B cell (primary cell): ENCODE measurements around the gene FAM24B. TPM values are rescaled to one million over a fixed set of nuclear protein-coding genes. Genes with fewer than 3 reads are reported as not detected.

Source experiments
- ATAC-seq: fragments of 200-7000 bp; cut with Tn5 transposase; one replicate; pipeline ENCODE4 v1.10.0; 2021; ENCODE audit warnings: low read depth, mild to moderate bottlenecking, moderate number of reproducible peaks, moderate library complexity
- CTCF ChIA-PET: fragments of 350-600 bp; sonication (Branson Sonifier 250); formaldehyde crosslinking; loops from one replicate; lab custom pipeline; 2021; ENCODE audit warnings: antibody characterized with exemption, inconsistent platforms; lab: Charles Lee
- POLR2A ChIA-PET: fragments of 350-600 bp; sonication (Branson Sonifier 250); formaldehyde crosslinking; loops from one replicate; lab custom pipeline; 2021; ENCODE audit warnings: antibody characterized with exemption; lab: Charles Lee
- DNase-seq: peaks from one replicate; pipeline ENCODE4 v3.0.0; 2013
- H2AFZ ChIP-seq: 2 replicates; pipeline ENCODE4 v1.6.1; 2012; ENCODE audit warnings: mild to moderate bottlenecking, low read depth, low read length; ENCODE audit not compliant: insufficient read depth, poor library complexity, severe bottlenecking
- H3K27ac ChIP-seq, 2 donors: 1 replicate in 1 of 2; 2 replicates in 1 of 2; pipeline ENCODE4 v1.5.1; 2012 to 2013; ENCODE audit warnings: low read length in 2 of 2, mild to moderate bottlenecking in 2 of 2, moderate library complexity in 1 of 2
- H3K27me3 ChIP-seq, 4 experiments: fragments of 200-600 bp in 1 of 4; sonication (generic) in 1 of 4; replicated peaks in 1 of 4; 1 replicate in 2 of 4; 2 replicates in 2 of 4; pipeline versions ENCODE4 v1.6.1 to v1.7.0; 2013 to 2016; ENCODE audit warnings: low read length in 3 of 4, mild to moderate bottlenecking in 2 of 4, mixed read lengths in 1 of 4, moderate library complexity in 1 of 4; ENCODE audit not compliant: insufficient read depth in 4 of 4, control insufficient read depth in 3 of 4; ENCODE audit errors: control extremely low read depth in 1 of 4
- H3K36me3 ChIP-seq, 2 experiments: replicated peaks in 1 of 2; 1 replicate in 1 of 2; 2 replicates in 1 of 2; pipeline versions ENCODE4 v1.6.1 to v1.7.1; 2013; ENCODE audit warnings: low read length in 1 of 2; ENCODE audit not compliant: insufficient read depth in 2 of 2, control insufficient read depth in 1 of 2; ENCODE audit errors: control extremely low read depth in 1 of 2, extremely low read depth in 1 of 2
- H3K4me1 ChIP-seq, 2 donors: fragments of 200-600 bp in 1 of 2; sonication (generic) in 1 of 2; 1 replicate in 1 of 2; 2 replicates in 1 of 2; pipeline versions ENCODE4 v1.5.1 to v1.6.1; 2013 to 2017; ENCODE audit warnings: low read length in 2 of 2; ENCODE audit not compliant: control insufficient read depth in 2 of 2, insufficient read depth in 2 of 2
- H3K4me2 ChIP-seq: replicated peaks from 2 replicates; pipeline ENCODE3; 2012; ENCODE audit warnings: mild to moderate bottlenecking, low read depth, low read length; ENCODE audit not compliant: poor library complexity, severe bottlenecking
- H3K4me3 ChIP-seq, 5 experiments: fragments of 200-600 bp in 1 of 5; sonication (generic) in 1 of 5; 1 replicate in 3 of 5; 2 replicates in 2 of 5; pipeline versions ENCODE4 v1.5.1 to v1.7.0; 2011 to 2016; ENCODE audit warnings: low read length in 4 of 5, mild to moderate bottlenecking in 4 of 5, low read depth in 2 of 5, control low read depth in 1 of 5, moderate library complexity in 1 of 5; ENCODE audit not compliant: insufficient read depth in 1 of 5; ENCODE audit errors: control extremely low read depth in 1 of 5, extremely low read depth in 1 of 5
- H3K79me2 ChIP-seq: fragments of 200-600 bp; sonication (generic); one replicate; pipeline ENCODE4 v1.6.0; 2016; ENCODE audit warnings: low read length; ENCODE audit not compliant: control insufficient read depth, insufficient read depth
- H3K9ac ChIP-seq: fragments of 200-600 bp; sonication (generic); 2 replicates; pipeline ENCODE4 v1.6.1; 2017; ENCODE audit warnings: mild to moderate bottlenecking, low read length, moderate library complexity
- H3K9me3 ChIP-seq, 3 donors: one replicate each; pipeline versions ENCODE4 v1.6.1 to v1.7.1; 2013; ENCODE audit warnings: low read length in 2 of 3; ENCODE audit not compliant: control insufficient read depth in 2 of 3, insufficient read depth in 1 of 3; ENCODE audit errors: control extremely low read depth in 1 of 3
- H4K20me1 ChIP-seq: 2 replicates; pipeline ENCODE4 v1.6.0; 2012; ENCODE audit warnings: mild to moderate bottlenecking, low read length; ENCODE audit not compliant: insufficient read depth, control insufficient read depth, poor library complexity, severe bottlenecking
- H3K27ac Mint-ChIP-seq: one replicate; pipeline ENCODE4 v1.8.0; 2021; ENCODE audit warnings: mixed read lengths
- H3K27me3 Mint-ChIP-seq: one replicate; pipeline ENCODE4 v1.8.0; 2021; ENCODE audit warnings: mixed read lengths
- H3K4me1 Mint-ChIP-seq: one replicate; pipeline ENCODE4 v1.8.0; 2021; ENCODE audit warnings: mixed read lengths
- H3K4me3 Mint-ChIP-seq: one replicate; pipeline ENCODE4 v1.8.0; 2021; ENCODE audit warnings: mixed read lengths
- H3K9me3 Mint-ChIP-seq: one replicate; pipeline ENCODE4 v1.8.0; 2022; ENCODE audit warnings: mixed read lengths; ENCODE audit not compliant: insufficient read depth
- EZH2 ChIP-seq: IDR thresholded peaks from 2 replicates; pipeline ENCODE4 v1.6.1; 2012; ENCODE audit warnings: borderline replicate concordance, low read depth, mild to moderate bottlenecking, moderate library complexity, low read length; ENCODE audit not compliant: insufficient read depth, poor library complexity, severe bottlenecking
- WGBS: methylation state at CpG from one replicate; pipeline ENCODE4 v1.1.5; 2013; ENCODE audit warnings: missing lambda C conversion rate; ENCODE audit not compliant: insufficient coverage; 5-methylcytosine and 5-hydroxymethylcytosine counted together
- intact Hi-C: fragments of 100-400 bp; cut with micrococcal nuclease; formaldehyde crosslinking; loops from one replicate; pipeline ENCODE4 v1.10.0; 2022
- polyA plus RNA-seq: library from polyadenylated mRNA; depleted of rRNA; stranded (reverse); fragments of >200 nt; gene quantifications from 2 replicates; pipeline ENCODE4 v1.2.3, GENCODE V29; 2012
- total RNA-seq, 2 donors: library from RNA; stranded (reverse); fragments of 120-200 nt in 1 of 2; gene quantifications; 1 replicate in 1 of 2; 2 replicates in 1 of 2; pipeline versions ENCODE4 v1.2.3 to v1.2.4, GENCODE V29; 2013 to 2022
- TF ChIP-seq, protein P1 (sequence below): fragments of 200-600 bp; IDR thresholded peaks from one replicate; pipeline ENCODE4 v1.8.0; 2022; ENCODE audit warnings: antibody characterized with exemption, mild to moderate bottlenecking

FAM24B gene
- total and polyA plus RNA-seq, 2 donors (not counting 1 experiment from before 2014, with no cell fraction given): 12.5 to 23.4 TPM

GRCh38 chr10:122815458-122815857, 63.9 kb downstream of the FAM24B start:
- Histone ChIP-seq H3K27ac (no peak overlapping the region), H3K36me3 (no peaks in the 10 kb centered on the region), H3K4me1 (no peaks in the 10 kb centered on the region), H3K4me3 (no peak overlapping the region), H4K20me1 (no peaks in the 10 kb centered on the region), H2AFZ (no peak overlapping the region), H3K27me3 (peaks cover 0 to 4% (median 3%) of the 10 kb centered on the region in 4 experiments), H3K79me2 (no peaks in the 10 kb centered on the region), H3K4me2 (no peak overlapping the region), H3K9me3 (no peaks in the 10 kb centered on the region), H3K9ac (no peak overlapping the region)
- intact Hi-C loops: no loop called here
- H3K9me3 Mint-ChIP-seq: no peaks in the 10 kb centered on the region
- WGBS: no CpG with 5 or more reads among the region's 5 CpGs
- peaks cover 35% of the 10 kb centered on the region for H3K27me3 Mint-ChIP-seq
- TF ChIP-seq, protein P1, sequence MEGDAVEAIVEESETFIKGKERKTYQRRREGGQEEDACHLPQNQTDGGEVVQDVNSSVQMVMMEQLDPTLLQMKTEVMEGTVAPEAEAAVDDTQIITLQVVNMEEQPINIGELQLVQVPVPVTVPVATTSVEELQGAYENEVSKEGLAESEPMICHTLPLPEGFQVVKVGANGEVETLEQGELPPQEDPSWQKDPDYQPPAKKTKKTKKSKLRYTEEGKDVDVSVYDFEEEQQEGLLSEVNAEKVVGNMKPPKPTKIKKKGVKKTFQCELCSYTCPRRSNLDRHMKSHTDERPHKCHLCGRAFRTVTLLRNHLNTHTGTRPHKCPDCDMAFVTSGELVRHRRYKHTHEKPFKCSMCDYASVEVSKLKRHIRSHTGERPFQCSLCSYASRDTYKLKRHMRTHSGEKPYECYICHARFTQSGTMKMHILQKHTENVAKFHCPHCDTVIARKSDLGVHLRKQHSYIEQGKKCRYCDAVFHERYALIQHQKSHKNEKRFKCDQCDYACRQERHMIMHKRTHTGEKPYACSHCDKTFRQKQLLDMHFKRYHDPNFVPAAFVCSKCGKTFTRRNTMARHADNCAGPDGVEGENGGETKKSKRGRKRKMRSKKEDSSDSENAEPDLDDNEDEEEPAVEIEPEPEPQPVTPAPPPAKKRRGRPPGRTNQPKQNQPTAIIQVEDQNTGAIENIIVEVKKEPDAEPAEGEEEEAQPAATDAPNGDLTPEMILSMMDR: no peak
- no peak for TF ChIP-seq EZH2
- CTCF ChIA-PET: no interaction called here
- no peak for ATAC-seq
- POLR2A ChIA-PET: no interaction called here
- no peak overlapping the region for H3K4me3 Mint-ChIP-seq
- no peaks in the 10 kb centered on the region for H3K4me1 Mint-ChIP-seq
- DNase-seq: no peak
- H3K27ac Mint-ChIP-seq: no peak overlapping the region

DNA sequence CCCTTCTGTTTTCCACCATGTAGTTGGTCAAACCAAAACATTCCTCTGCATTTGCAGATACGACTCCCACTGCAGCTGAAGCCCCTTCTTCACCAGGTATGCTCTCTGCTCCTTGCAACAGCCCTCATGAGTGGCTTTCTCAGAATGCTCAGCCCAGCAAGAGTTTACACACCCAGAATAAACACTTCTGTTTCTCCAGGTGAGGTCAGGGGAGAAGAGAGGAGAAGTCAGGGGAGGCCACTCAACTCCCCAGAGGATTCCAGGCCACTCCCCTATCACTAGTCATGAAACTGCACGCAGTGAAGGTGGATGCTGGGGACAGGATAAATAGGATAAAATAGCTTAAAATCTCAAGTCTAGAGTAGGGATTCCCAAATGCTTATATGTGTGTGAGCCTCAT, 64.9 kb downstream of the FAM24B start:
- no peak overlapping the region for H2AFZ ChIP-seq
- Mint-ChIP-seq H3K4me1 (no peaks in the 10 kb centered on the region), H3K9me3 (no peaks in the 10 kb centered on the region), H3K4me3 (no peak overlapping the region), H3K27ac (no peak overlapping the region), H3K27me3 (peaks cover 25% of the 10 kb centered on the region)
- H3K4me3 ChIP-seq: no peak overlapping the region
- H3K27ac ChIP-seq: no peak overlapping the region
- H3K4me1 ChIP-seq: no peaks in the 10 kb centered on the region
- H4K20me1 ChIP-seq: no peaks in the 10 kb centered on the region
- H3K79me2 ChIP-seq: no peaks in the 10 kb centered on the region
- H3K4me2 ChIP-seq: no peak overlapping the region
- H3K9ac ChIP-seq: no peak overlapping the region
- WGBS: 67% methylated on average over 1 of the region's 2 CpGs
- ChIA-PET POLR2A (no interaction called here), CTCF (no interaction called here)
- intact Hi-C loops: no loop called here
- no peak for ATAC-seq
- no peaks in the 10 kb centered on the region for H3K36me3 ChIP-seq
- H3K9me3 ChIP-seq: no peaks in the 10 kb centered on the region
- peaks cover 0 to 4% (median 3%) of the 10 kb centered on the region in 4 experiments for H3K27me3 ChIP-seq
- DNase-seq: no peak
- TF ChIP-seq EZH2: no peak
- TF ChIP-seq, protein P1: no peak
